ENCODE data around the gene PAPSS1.

The PAPSS1 gene

DNA sequence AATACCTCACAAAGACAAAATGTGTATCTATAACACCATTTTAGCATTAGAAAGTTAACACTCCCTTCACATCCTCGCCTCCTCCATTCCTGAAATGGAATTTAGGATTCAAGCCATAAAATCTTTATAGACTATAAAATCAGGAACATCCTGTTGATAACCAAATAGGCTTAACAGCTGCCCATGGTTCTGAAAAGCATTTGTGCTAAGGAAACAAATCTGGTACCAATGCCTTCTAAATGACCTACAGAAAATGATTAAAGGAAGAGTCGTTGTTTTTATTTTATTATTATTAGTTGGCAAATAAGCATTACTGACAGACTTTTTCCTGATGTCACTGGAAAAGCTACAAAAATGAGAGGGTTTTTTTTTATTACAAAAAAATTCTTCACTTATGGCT, 79.8 kb downstream of the PAPSS1 start:
- Mint-ChIP-seq H3K9me3 (no peaks in the 10 kb centered on the region), H3K36me3 (ENCODE audit: low read depth) (peaks cover 20% of the 10 kb centered on the region)
- TF ChIP-seq, protein P1, sequence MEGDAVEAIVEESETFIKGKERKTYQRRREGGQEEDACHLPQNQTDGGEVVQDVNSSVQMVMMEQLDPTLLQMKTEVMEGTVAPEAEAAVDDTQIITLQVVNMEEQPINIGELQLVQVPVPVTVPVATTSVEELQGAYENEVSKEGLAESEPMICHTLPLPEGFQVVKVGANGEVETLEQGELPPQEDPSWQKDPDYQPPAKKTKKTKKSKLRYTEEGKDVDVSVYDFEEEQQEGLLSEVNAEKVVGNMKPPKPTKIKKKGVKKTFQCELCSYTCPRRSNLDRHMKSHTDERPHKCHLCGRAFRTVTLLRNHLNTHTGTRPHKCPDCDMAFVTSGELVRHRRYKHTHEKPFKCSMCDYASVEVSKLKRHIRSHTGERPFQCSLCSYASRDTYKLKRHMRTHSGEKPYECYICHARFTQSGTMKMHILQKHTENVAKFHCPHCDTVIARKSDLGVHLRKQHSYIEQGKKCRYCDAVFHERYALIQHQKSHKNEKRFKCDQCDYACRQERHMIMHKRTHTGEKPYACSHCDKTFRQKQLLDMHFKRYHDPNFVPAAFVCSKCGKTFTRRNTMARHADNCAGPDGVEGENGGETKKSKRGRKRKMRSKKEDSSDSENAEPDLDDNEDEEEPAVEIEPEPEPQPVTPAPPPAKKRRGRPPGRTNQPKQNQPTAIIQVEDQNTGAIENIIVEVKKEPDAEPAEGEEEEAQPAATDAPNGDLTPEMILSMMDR (IDR thresholded peaks at IDR 0.05; ENCODE audit: unreplicated experiment in 3 of 3): no peak

DNA sequence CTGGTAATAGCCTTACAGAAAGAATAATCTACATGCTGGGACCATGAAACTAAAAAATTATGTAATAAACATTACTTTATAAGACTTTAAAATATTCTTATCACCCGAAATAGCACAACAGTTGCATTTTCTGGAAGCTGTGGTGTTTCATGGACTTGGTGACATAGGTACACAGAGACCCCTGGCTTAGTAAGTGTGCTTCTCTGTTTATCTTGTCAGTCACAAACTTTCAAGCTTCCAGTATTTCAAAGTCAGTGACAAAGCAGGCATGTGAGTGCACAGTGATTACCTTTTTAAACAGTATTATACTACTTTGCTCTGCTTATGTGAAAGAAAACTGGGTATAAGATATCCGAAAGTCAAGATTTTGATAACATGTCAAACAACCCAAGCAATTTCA, 84.3 kb downstream of the PAPSS1 start:
- H3K9me3 Mint-ChIP-seq: no peaks in the 10 kb centered on the region
- H3K27ac Mint-ChIP-seq: no peak overlapping the region
- TF ChIP-seq, protein P1 (IDR thresholded peaks at IDR 0.05; ENCODE audit: unreplicated experiment in 3 of 3): no peak
- H3K4me3 Mint-ChIP-seq: no peak overlapping the region
- peaks cover 10% of the 10 kb centered on the region for H3K36me3 Mint-ChIP-seq (ENCODE audit: low read depth)
- H3K4me1 Mint-ChIP-seq: peaks cover 4% of the 10 kb centered on the region
- H3K27me3 Mint-ChIP-seq (ENCODE audit: low read depth): no peaks in the 10 kb centered on the region

More for the DNA sequence above, 79.8 kb downstream of the PAPSS1 start:
- no peaks in the 10 kb centered on the region for H3K4me1 Mint-ChIP-seq
- H3K4me3 Mint-ChIP-seq: no peak overlapping the region
- H3K27ac Mint-ChIP-seq: peak overlapping the region in 1 of 3 experiments; percentile 30
- H3K27me3 Mint-ChIP-seq (ENCODE audit: low read depth): no peaks in the 10 kb centered on the region

DNA sequence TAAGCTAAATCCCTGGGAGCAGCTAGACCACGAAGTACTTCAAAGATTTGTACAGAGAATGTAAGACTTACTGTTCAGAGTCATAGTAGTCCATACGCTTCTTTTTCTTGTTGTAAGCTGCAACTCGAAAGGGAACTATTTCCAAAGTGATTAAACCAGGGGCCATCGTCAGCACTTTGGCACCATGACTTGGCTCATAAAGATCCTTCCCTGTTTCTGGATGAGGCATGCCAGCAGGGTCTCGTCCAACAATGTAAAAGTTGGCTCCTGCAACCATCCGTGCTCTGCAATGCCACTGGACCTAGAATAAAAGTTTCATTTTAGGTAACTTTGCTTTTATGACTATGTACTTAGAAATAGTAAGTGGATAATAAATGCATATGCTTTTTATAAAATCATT, 88.5 kb downstream of the PAPSS1 start:
- H3K27ac Mint-ChIP-seq: no peak overlapping the region
- H3K9me3 Mint-ChIP-seq: no peaks in the 10 kb centered on the region
- peaks cover 4% of the 10 kb centered on the region for H3K4me1 Mint-ChIP-seq
- H3K36me3 Mint-ChIP-seq (ENCODE audit: low read depth): peaks cover 33% of the 10 kb centered on the region
- TF ChIP-seq, protein P1 (IDR thresholded peaks at IDR 0.05; ENCODE audit: unreplicated experiment in 3 of 3): no peak
- no peak overlapping the region for H3K4me3 Mint-ChIP-seq
- no peaks in the 10 kb centered on the region for H3K27me3 Mint-ChIP-seq (ENCODE audit: low read depth)

DNA sequence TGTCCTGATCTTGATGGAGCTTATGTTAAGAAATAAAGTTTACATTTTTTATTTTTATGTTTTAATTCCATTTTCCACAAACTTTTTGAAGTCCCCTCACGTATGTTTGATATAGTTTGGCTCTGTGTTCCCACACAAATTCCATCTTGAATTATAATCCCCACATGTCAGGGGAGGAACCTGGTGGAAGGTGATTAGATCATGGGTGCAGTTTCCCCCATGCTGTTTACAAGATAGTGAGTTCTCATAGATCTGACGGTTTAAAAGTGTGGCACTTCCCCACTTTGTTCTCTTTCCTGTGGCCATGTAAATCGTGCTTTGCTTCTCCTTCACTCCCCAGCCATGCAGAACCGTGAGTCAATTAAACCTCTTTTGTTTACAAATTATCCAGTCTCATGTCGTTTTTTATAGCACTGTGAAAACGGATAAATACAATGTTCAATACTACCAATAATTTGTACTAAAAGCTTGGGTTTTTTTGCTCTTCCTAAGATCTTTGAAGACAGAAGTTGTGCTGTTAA, 89.8 kb downstream of the PAPSS1 start:
- H3K9me3 Mint-ChIP-seq: no peaks in the 10 kb centered on the region
- H3K4me1 Mint-ChIP-seq: peaks cover 4% of the 10 kb centered on the region
- no peak overlapping the region for H3K27ac Mint-ChIP-seq
- H3K4me3 Mint-ChIP-seq: no peak overlapping the region
- H3K27me3 Mint-ChIP-seq (ENCODE audit: low read depth): no peaks in the 10 kb centered on the region
- H3K36me3 Mint-ChIP-seq (ENCODE audit: low read depth): peaks cover 44% of the 10 kb centered on the region
- TF ChIP-seq, protein P1 (IDR thresholded peaks at IDR 0.05; ENCODE audit: unreplicated experiment in 3 of 3): no peak

DNA sequence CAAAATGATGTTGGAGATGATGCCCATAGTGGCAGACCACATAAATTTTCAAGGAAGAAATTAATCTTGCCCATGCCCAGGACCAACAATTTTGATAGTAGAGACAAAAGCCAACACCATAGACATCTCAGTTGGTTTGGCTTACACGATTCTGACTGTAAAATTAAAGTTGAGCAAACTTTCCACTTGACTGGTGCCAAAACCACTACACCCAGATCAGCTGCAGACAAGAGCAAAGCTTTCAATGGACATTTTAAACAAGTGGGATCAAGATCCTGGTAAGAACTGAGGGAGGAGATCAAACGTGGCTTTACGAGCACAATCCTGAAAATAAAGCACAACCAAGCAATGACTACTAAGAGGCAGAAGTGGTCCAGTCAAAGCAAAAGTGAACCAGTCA, 90.7 kb downstream of the PAPSS1 start:
- H3K4me1 Mint-ChIP-seq: peaks cover 4% of the 10 kb centered on the region
- peaks cover 51% of the 10 kb centered on the region for H3K36me3 Mint-ChIP-seq (ENCODE audit: low read depth)
- H3K27ac Mint-ChIP-seq: no peak overlapping the region
- H3K9me3 Mint-ChIP-seq: no peaks in the 10 kb centered on the region
- no peak overlapping the region for H3K4me3 Mint-ChIP-seq
- H3K27me3 Mint-ChIP-seq (ENCODE audit: low read depth): no peaks in the 10 kb centered on the region
- TF ChIP-seq, protein P1 (IDR thresholded peaks at IDR 0.05; ENCODE audit: unreplicated experiment in 3 of 3): no peak

DNA sequence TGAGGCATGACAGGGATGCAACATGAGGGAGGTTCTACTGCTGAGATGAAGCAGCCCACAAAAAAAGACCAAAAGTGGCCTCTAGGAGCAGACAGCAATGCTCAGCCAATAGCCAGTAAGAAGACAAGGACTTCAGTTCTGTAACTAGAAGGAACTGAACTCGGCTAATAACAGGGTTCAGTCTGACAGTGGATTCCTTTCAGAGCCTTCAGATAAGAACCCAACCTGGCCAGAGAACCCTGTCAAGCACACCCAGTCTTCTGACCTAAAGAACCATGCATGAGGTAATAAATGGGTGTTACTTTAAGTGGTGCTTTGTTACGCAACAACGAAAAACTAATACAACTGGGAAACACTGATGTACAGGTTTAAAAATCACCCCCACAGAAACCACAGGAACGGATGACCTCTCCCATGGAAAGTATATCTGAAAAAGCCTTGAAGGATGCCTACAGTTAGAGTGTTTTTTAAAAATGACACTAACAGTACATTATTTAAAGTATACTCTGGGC, 94.6 kb downstream of the PAPSS1 start:
- TF ChIP-seq, protein P1 (IDR thresholded peaks at IDR 0.05; ENCODE audit: unreplicated experiment in 3 of 3): no peak
- Mint-ChIP-seq H3K36me3 (ENCODE audit: low read depth) (peaks cover 67% of the 10 kb centered on the region), H3K9me3 (peaks cover 14% of the 10 kb centered on the region), H3K27ac (no peak overlapping the region), H3K27me3 (ENCODE audit: low read depth) (no peaks in the 10 kb centered on the region), H3K4me3 (no peak overlapping the region), H3K4me1 (no peaks in the 10 kb centered on the region)
